CD4-positive, alpha-beta T cell treated with Interleukin-2 at 100 ng/mL for 4 hours (primary cell): ENCODE results near the gene POR.
A peak's percentile ranks its signal among the peaks of the same experiment; 100 is the strongest.
"Not testable (repeated sequence)": the region's sequence is repeated elsewhere in the genome, so short reads cannot be mapped to it uniquely, and the experiment has no call there.

Experiments used
- DNase-seq: peaks from one replicate; pipeline ENCODE4 v3.0.0-alpha.2; 2020; ENCODE audit warnings: low spot score

Gene POR

GRCh38 chr7:75914655-75915415, at the start of gene POR:
Gene POR (plus strand): TSS chr7:75915155. CDS start chr7:75954002, 38,847 bp downstream.
- DNase-seq, result peak; percentile 98

GRCh38 chr7:75866114-75866488, 48.9 kb upstream of the POR start:
- DNase-seq, result no peak

- peak; percentile 57 for DNase-seq
These were observed 48.2 kb upstream of the POR start for GRCh38 chr7:75866489-75867389.

- DNase-seq, result no peak
These were observed 47.6 kb upstream of the POR start for GRCh38 chr7:75867390-75867717.

- no peak for DNase-seq
These were observed 46.8 kb upstream of the POR start for GRCh38 chr7:75868153-75868552.

GRCh38 chr7:75869776-75870379, 45.1 kb upstream of the POR start:
- peak; percentile 14 for DNase-seq

GRCh38 chr7:75870557-75871161, 44.3 kb upstream of the POR start:
- DNase-seq, result no peak

GRCh38 chr7:75872073-75872782, 42.7 kb upstream of the POR start:
- DNase-seq, result no peak

- not testable (repeated sequence) for DNase-seq
These were observed 40.8 kb upstream of the POR start for GRCh38 chr7:75874180-75874579.

GRCh38 chr7:75875113-75876080, 39.6 kb upstream of the POR start:
- DNase-seq, result no peak

GRCh38 chr7:75876126-75876881, 38.7 kb upstream of the POR start:
- DNase-seq, result no peak

GRCh38 chr7:75878312-75878768, 36.6 kb upstream of the POR start:
- DNase-seq, result no peak

GRCh38 chr7:75878769-75879611, 36.0 kb upstream of the POR start, which contains the start of gene RHBDD2:
Gene RHBDD2 (plus strand): TSS chr7:75879034. CDS start chr7:75879083, 49 bp downstream.
- DNase-seq, result peak; percentile 97

- peak; percentile 53 for DNase-seq
These were observed 35.2 kb upstream of the POR start for GRCh38 chr7:75879771-75880184.

- no peak for DNase-seq
These were observed 34.7 kb upstream of the POR start for GRCh38 chr7:75880242-75880641.

- no peak for DNase-seq
These were observed 33.4 kb upstream of the POR start for GRCh38 chr7:75881436-75882095.

- DNase-seq, result not testable (repeated sequence)
These were observed 31.6 kb upstream of the POR start for GRCh38 chr7:75883265-75883824.

GRCh38 chr7:75884476-75884875, 30.5 kb upstream of the POR start:
- DNase-seq, result no peak
